ENCODE results near the gene ANXA9. TPM values are rescaled to one million over a fixed set of nuclear protein-coding genes. Genes with fewer than 3 reads are reported as not detected.

ANXA9 gene
- total RNA-seq, result not detected
- under 1 TPM; 0.07 to 0.10 (median 0.07) TPM for polyA plus RNA-seq
- long read RNA-seq, donor 1, result 0 reads
- long read RNA-seq, donor 2, result 0 reads

GRCh38 chr1:150981805-150982712 lies at the start of gene ANXA9:
Gene ANXA9, plus strand, starts transcription at chr1:150982292. Its CDS starts 814 bp downstream, at chr1:150983106.
- Histone ChIP-seq H3K4me3 (no peak within 1 kb of the TSS), H3K36me3 (ENCODE audit: insufficient read depth in 1 of 2, low read depth in 1 of 2) (no peaks in the 10 kb centered on the region), H3K9me3 (no peaks in the 10 kb centered on the region), H3K4me1 (peaks cover 7% of the 10 kb centered on the region), H3K27me3 (ENCODE audit: insufficient read depth in 3 of 3, low read length in 2 of 3) (no peaks in the 10 kb centered on the region), H3K27ac (no peak within 1 kb of the TSS)
- 72 to 80% (median 76%) methylated on average over 12 of the region's 12 CpGs for WGBS, 3 donors
- DNase-seq (no peak), ATAC-seq (no peak)
- intact Hi-C loops (cut with DNase I), result no loop called here
- no peak for TF ChIP-seq CTCF (IDR thresholded peaks at IDR 0.05)

GRCh38 chr1:150944856-150945255 lies 37.2 kb upstream of the ANXA9 start:
- intact Hi-C loops (cut with DNase I), result loop anchor here (10.0 kb wide), 1 partner anchor 600 kb away; no protein-coding TSS in a partner anchor
- peaks cover 16 to 100% of the 10 kb centered on the region in 2 donors for H3K36me3 ChIP-seq (ENCODE audit: insufficient read depth in 1 of 2, low read depth in 1 of 2)
- no peak for TF ChIP-seq CTCF (IDR thresholded peaks at IDR 0.05)
- 81 to 93% (median 87%) methylated on average over 5 of the region's 5 CpGs for WGBS, 3 donors
- no peak overlapping the region for H3K27ac ChIP-seq
- H3K9me3 ChIP-seq, result no peaks in the 10 kb centered on the region
- no peak for ATAC-seq
- DNase-seq, result no peak
- H3K27me3 ChIP-seq (ENCODE audit: insufficient read depth in 3 of 3, low read length in 2 of 3), result no peaks in the 10 kb centered on the region
- no peaks in the 10 kb centered on the region for H3K4me1 ChIP-seq
- H3K4me3 ChIP-seq, result no peak overlapping the region

- H3K4me1 ChIP-seq, result no peaks in the 10 kb centered on the region
- H3K9me3 ChIP-seq, result no peaks in the 10 kb centered on the region
- H3K27me3 ChIP-seq (ENCODE audit: insufficient read depth in 3 of 3, low read length in 2 of 3), result no peaks in the 10 kb centered on the region
- intact Hi-C loops (cut with DNase I), result no loop called here
- ATAC-seq, result no peak
- no peak for DNase-seq
- peaks cover 17 to 100% of the 10 kb centered on the region in 2 donors for H3K36me3 ChIP-seq (ENCODE audit: insufficient read depth in 1 of 2, low read depth in 1 of 2)
- 92 to 96% (median 96%) methylated on average over 3 of the region's 3 CpGs for WGBS, 3 donors
- no peak overlapping the region for H3K4me3 ChIP-seq
- no peak overlapping the region for H3K27ac ChIP-seq
- TF ChIP-seq CTCF (IDR thresholded peaks at IDR 0.05), result no peak
Observed at GRCh38 chr1:150954708-150955107, 27.4 kb upstream of the ANXA9 start.

- Histone ChIP-seq H3K9me3 (no peaks in the 10 kb centered on the region), H3K36me3 (ENCODE audit: insufficient read depth in 1 of 2, low read depth in 1 of 2) (peaks cover 16 to 100% of the 10 kb centered on the region in 2 donors), H3K27ac (no peak overlapping the region), H3K4me3 (no peak overlapping the region), H3K4me1 (no peaks in the 10 kb centered on the region), H3K27me3 (ENCODE audit: insufficient read depth in 3 of 3, low read length in 2 of 3) (no peaks in the 10 kb centered on the region)
- intact Hi-C loops (cut with DNase I), result no loop called here
- ATAC-seq (no peak), DNase-seq (no peak)
- no peak for TF ChIP-seq CTCF (IDR thresholded peaks at IDR 0.05)
Observed at GRCh38 chr1:150955280-150955679, 26.8 kb upstream of the ANXA9 start.

Measured in psoas muscle (tissue), 8 donors.